ENCODE results near the gene IFT20. TPM values are rescaled to one million over a fixed set of nuclear protein-coding genes. Genes with fewer than 3 reads are reported as not detected.

Gene IFT20
- total and polyA plus RNA-seq, 2 experiments from 2014 or later, result 41.9 to 73.8 TPM

DNA sequence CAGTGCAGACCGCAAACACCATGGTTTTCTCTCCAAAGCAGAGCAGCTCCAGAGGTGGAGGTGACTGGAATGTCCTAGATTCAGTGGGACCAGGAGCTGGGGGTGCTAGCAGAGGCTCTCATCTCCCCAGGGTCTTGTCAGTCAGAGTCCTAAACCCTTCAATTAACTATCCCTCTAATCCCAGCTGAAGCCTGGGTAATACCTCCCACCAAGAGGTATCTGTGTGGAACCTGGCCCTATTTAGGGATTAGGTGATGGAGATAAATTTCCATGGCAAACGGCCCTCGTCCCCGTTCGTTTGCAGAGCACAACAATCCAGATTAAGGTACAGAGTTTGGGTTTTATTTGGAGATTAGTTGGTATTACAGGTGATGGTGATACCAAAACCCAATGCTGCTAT lies 27.9 kb upstream of the IFT20 start:
- DNase-seq (ENCODE audit: low read depth in 1 of 2, low spot score in 1 of 2), result no peak
- Histone ChIP-seq H3K27ac (no peak overlapping the region), H3K36me3 (peaks cover 32% of the 10 kb centered on the region), H3K4me1 (ENCODE audit: low read depth) (peaks cover 4% of the 10 kb centered on the region), H3K4me3 (no peak overlapping the region), H3K27me3 (no peaks in the 10 kb centered on the region), H3K9me3 (ENCODE audit: low read depth) (no peaks in the 10 kb centered on the region)
- TF ChIP-seq, protein P1, sequence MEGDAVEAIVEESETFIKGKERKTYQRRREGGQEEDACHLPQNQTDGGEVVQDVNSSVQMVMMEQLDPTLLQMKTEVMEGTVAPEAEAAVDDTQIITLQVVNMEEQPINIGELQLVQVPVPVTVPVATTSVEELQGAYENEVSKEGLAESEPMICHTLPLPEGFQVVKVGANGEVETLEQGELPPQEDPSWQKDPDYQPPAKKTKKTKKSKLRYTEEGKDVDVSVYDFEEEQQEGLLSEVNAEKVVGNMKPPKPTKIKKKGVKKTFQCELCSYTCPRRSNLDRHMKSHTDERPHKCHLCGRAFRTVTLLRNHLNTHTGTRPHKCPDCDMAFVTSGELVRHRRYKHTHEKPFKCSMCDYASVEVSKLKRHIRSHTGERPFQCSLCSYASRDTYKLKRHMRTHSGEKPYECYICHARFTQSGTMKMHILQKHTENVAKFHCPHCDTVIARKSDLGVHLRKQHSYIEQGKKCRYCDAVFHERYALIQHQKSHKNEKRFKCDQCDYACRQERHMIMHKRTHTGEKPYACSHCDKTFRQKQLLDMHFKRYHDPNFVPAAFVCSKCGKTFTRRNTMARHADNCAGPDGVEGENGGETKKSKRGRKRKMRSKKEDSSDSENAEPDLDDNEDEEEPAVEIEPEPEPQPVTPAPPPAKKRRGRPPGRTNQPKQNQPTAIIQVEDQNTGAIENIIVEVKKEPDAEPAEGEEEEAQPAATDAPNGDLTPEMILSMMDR (IDR thresholded peaks at IDR 0.05; ENCODE audit: low read depth, low read length), result no peak

- Histone ChIP-seq H3K4me1 (ENCODE audit: low read depth) (peaks cover 12% of the 10 kb centered on the region), H3K4me3 (peak overlapping the region; percentile 79), H3K27ac (peak overlapping the region; percentile 79), H3K27me3 (no peaks in the 10 kb centered on the region), H3K9me3 (ENCODE audit: low read depth) (no peaks in the 10 kb centered on the region), H3K36me3 (peaks cover 50% of the 10 kb centered on the region)
- TF ChIP-seq, protein P1 (IDR thresholded peaks at IDR 0.05; ENCODE audit: low read depth, low read length), result no peak
- no peak for DNase-seq (ENCODE audit: low read depth in 1 of 2, low spot score in 1 of 2)
Observed at GRCh38 chr17:28357901-28358197, 22.6 kb upstream of the IFT20 start.

GRCh38 chr17:28357061-28357900 lies 22.0 kb upstream of the IFT20 start, which contains the start of gene POLDIP2:
TSS of gene POLDIP2 (minus strand) at chr17:28357527. CDS start at chr17:28357448, 79 bp downstream.
- Histone ChIP-seq H3K36me3 (peaks cover 56% of the 10 kb centered on the region), H3K4me1 (ENCODE audit: low read depth) (peaks cover 12% of the 10 kb centered on the region), H3K27me3 (no peaks in the 10 kb centered on the region), H3K4me3 (peak within 1 kb of the TSS; percentile 79), H3K9me3 (ENCODE audit: low read depth) (no peaks in the 10 kb centered on the region), H3K27ac (peak within 1 kb of the TSS; percentile 79)
- DNase-seq (ENCODE audit: low read depth in 1 of 2, low spot score in 1 of 2), result peak; percentile 96
- TF ChIP-seq, protein P1 (IDR thresholded peaks at IDR 0.05; ENCODE audit: low read depth, low read length), result no peak

DNA sequence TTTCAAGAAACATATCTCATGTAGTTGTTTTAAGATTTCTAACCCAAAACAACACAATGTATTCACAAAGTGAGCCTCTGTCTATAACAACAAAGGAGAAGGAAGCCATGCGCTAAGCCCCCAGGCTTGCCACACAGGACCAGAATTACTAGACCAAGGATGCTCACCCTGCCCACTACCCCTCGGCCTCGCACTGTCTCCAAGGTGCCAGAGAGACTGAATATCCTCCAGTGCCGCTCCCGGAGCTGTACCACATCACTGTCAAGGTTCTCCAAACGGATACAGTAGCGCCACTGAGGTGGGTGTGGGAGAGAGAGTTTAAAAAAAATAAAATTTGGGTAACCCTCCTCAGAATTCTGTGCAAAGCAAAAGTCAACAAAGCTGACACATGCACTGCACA lies 15.0 kb upstream of the IFT20 start:
- Histone ChIP-seq H3K27me3 (no peaks in the 10 kb centered on the region), H3K36me3 (peaks cover 69% of the 10 kb centered on the region), H3K9me3 (ENCODE audit: low read depth) (no peaks in the 10 kb centered on the region), H3K27ac (no peak overlapping the region), H3K4me1 (ENCODE audit: low read depth) (peaks cover 2% of the 10 kb centered on the region), H3K4me3 (no peak overlapping the region)
- no peak for DNase-seq (ENCODE audit: low read depth in 1 of 2, low spot score in 1 of 2)
- TF ChIP-seq, protein P1 (IDR thresholded peaks at IDR 0.05; ENCODE audit: low read depth, low read length), result no peak

- no peaks in the 10 kb centered on the region for H3K9me3 ChIP-seq (ENCODE audit: low read depth)
- H3K27ac ChIP-seq, result no peak overlapping the region
- no peaks in the 10 kb centered on the region for H3K27me3 ChIP-seq
- H3K36me3 ChIP-seq, result peaks cover 64% of the 10 kb centered on the region
- H3K4me3 ChIP-seq, result no peak overlapping the region
- no peak for DNase-seq (ENCODE audit: low read depth in 1 of 2, low spot score in 1 of 2)
- TF ChIP-seq, protein P1 (IDR thresholded peaks at IDR 0.05; ENCODE audit: low read depth, low read length), result no peak
- peaks cover 2% of the 10 kb centered on the region for H3K4me1 ChIP-seq (ENCODE audit: low read depth)
Observed at GRCh38 chr17:28348979-28349378, 13.7 kb upstream of the IFT20 start.
